Muscle layer of duodenum (tissue), 2 donors: Measurements from ENCODE around the gene DOK4.
"Not testable (repeated sequence)": the region's sequence is repeated elsewhere in the genome, so short reads cannot be mapped to it uniquely, and the experiment has no call there.

Experiments used
- H3K27ac ChIP-seq: one replicate; pipeline ENCODE4 v1.7.0; 2013; ENCODE audit warnings: mild to moderate bottlenecking, low read length
- H3K27me3 ChIP-seq: one replicate; pipeline ENCODE4 v1.7.0; 2013; ENCODE audit warnings: low read depth, mild to moderate bottlenecking, control low read depth, low read length
- H3K36me3 ChIP-seq, 2 donors: one replicate each; pipeline ENCODE4 v1.7.0; 2013; ENCODE audit warnings: low read length in 2 of 2, control low read depth in 1 of 2, mild to moderate bottlenecking in 1 of 2; ENCODE audit not compliant: insufficient read depth in 2 of 2, control insufficient read depth in 1 of 2
- H3K4me1 ChIP-seq, 2 donors: one replicate each; pipeline ENCODE4 v1.7.0; 2013; ENCODE audit warnings: low read length in 2 of 2, mild to moderate bottlenecking in 2 of 2, control low read depth in 1 of 2, moderate library complexity in 1 of 2; ENCODE audit not compliant: insufficient read depth in 2 of 2, control insufficient read depth in 1 of 2
- H3K4me3 ChIP-seq, 2 donors: one replicate each; pipeline ENCODE4 v1.7.0; 2013; ENCODE audit warnings: low read length in 2 of 2, low read depth in 1 of 2, mild to moderate bottlenecking in 1 of 2
- H3K9me3 ChIP-seq, 2 donors: one replicate each; pipeline ENCODE4 v1.7.0; 2013; ENCODE audit warnings: low read length in 2 of 2, control low read depth in 1 of 2, mild to moderate bottlenecking in 1 of 2; ENCODE audit not compliant: control insufficient read depth in 1 of 2
- donor health status: healthy.

DOK4 gene

DNA sequence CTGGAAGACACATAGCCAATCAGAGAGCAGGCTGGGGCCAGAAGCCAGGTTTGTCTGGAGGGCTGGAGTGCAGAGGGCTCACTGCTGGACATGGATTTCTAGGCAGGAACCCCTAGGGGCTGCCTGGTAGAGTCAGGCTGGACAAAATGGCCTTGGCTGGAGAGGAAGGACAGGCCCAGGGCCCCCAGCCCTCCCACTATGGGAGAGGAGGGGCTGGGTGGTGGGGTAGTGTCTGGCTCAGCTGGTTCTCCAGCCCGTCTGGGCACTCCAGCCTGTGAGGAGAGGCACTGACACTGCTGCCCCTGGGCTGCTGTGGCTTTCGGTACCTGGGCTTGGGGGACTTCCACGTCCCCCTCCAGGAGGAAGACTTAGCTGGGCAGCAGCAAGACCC is 21.7 kb upstream of the DOK4 start:
- H3K9me3 ChIP-seq: no peaks in the 10 kb centered on the region

DNA sequence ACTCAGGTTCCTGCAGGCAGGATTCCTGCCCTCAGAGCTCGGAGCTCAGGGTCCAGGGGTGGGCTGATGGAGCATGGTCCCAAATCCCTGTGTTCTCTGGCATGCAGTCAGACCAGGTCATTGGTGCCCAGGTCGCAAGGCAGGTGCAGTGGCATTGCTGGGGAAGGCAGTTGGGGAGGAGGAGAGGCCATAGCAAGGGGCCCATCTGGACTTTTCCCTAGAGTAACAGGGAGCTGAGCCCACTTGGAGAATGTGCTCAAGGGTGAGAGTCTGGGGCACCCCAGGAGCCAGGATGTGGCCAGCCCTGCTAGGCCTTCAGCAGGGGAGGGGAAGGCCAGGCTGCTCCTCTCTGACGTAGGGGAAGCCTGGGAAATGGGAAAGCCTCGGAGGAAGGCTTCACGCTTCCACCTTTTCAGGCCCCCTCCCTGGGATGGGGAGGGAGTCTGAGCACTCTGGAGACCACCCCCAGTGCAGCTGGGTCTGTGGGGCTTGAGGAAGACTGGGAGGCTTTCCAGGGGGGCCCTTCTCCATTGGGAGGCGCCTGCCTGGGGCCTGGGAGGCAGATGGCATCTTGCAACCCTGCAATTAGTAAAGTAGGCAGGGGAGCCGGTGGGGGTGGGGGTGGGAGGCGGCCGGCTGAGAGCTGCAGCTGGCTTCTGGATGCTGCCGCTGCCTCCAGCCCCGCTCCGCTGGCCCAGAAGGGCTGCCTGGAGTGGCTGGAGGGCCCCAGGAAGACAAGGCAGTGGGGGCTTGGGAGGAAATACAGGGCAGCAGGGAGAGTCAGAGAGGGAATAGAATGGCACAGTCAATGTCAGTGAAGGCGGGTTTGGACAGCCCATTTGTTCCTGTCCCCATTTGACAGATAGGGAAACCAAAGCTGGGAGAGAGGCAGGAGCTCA is 21.1 kb upstream of the DOK4 start:
- Histone ChIP-seq H3K9me3 (no peaks in the 10 kb centered on the region), H3K27ac (no peak overlapping the region), H3K27me3 (no peaks in the 10 kb centered on the region), H3K4me1 (peaks cover 0 to 6% of the 10 kb centered on the region in 2 donors), H3K4me3 (no peak overlapping the region), H3K36me3 (peaks cover 0 to 5% of the 10 kb centered on the region in 2 donors)

More for the DNA sequence above, 21.7 kb upstream of the DOK4 start:
- Histone ChIP-seq H3K27me3 (no peaks in the 10 kb centered on the region), H3K36me3 (peaks cover 0 to 11% of the 10 kb centered on the region in 2 donors), H3K4me1 (peaks cover 0 to 6% of the 10 kb centered on the region in 2 donors), H3K27ac (no peak overlapping the region), H3K4me3 (no peak overlapping the region)

DNA sequence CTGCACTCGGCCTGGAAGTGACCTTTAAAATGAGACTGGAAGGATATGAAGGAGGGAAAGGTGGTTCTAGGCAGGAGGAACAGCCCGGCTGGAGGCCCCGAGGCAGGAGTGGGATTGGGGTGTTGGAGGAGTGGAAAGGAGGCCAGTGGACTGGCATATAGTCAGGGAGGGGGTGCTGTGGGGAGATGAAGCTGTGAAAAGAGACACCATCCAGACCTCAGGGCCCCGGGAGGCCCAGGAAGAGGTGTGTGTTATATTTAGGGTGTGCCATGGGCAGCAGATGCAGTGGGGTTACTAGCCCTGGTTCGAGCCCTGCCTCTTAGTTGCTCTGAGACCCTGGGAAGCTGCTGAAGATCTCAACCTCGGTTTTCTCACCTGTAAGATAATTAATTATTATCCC is 18.9 kb upstream of the DOK4 start:
- Histone ChIP-seq H3K9me3 (no peaks in the 10 kb centered on the region), H3K27me3 (no peaks in the 10 kb centered on the region), H3K36me3 (no peaks in the 10 kb centered on the region), H3K27ac (no peak overlapping the region), H3K4me1 (peaks cover 0 to 4% of the 10 kb centered on the region in 2 donors), H3K4me3 (no peak overlapping the region)

GRCh38 chr16:57504491-57504890 is 18.2 kb upstream of the DOK4 start:
- no peaks in the 10 kb centered on the region for H3K27me3 ChIP-seq
- H3K4me1 ChIP-seq: no peaks in the 10 kb centered on the region

DNA sequence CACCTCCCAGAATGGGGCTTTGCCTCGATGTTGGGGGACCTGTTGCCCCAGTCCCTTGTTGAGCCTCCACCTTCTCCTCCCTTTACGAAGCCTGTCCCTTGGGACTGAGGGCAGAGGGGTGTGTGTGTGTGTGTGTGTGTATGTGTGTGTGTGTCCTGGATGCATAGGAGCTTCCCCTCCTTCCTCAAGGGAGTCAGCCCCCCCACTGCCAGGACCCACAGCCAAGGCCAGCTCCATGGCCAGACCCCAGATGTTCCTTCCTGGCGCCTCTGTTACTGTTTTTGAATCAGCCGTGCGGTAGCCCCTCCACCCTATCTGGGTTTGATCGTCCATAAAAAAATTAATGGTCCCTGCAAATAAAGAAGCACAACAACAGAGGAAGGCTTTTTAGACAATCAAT is 17.7 kb upstream of the DOK4 start:
- no peaks in the 10 kb centered on the region for H3K4me1 ChIP-seq
- H3K27ac ChIP-seq: no peak overlapping the region
- H3K9me3 ChIP-seq: no peaks in the 10 kb centered on the region

More at GRCh38 chr16:57504491-57504890, 18.2 kb upstream of the DOK4 start:
- Histone ChIP-seq H3K27ac (no peak overlapping the region), H3K4me3 (no peak overlapping the region), H3K9me3 (no peaks in the 10 kb centered on the region), H3K36me3 (no peaks in the 10 kb centered on the region)

DNA sequence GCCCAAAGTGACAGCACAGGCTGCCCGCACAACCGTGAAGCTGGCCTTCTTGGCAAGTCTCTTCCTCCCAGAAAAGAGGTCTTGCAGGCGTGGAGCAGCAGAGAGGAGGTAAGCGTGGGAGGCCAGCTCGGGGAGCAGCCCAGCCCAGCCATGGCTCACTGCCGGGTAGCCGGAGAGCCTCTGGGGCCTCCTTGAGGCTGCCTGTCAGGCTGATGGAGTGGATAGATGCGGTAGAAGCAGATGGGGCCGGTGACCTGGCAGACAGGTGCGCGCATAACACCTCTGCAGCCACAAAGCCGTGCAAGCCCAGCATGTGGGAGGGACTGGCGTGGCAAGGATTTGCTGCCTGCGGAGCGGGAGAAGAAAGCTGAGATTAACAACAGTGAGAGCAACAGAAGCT is 17.1 kb upstream of the DOK4 start:
- Histone ChIP-seq H3K9me3 (no peaks in the 10 kb centered on the region), H3K4me3 (no peak overlapping the region), H3K4me1 (no peaks in the 10 kb centered on the region), H3K36me3 (no peaks in the 10 kb centered on the region), H3K27me3 (no peaks in the 10 kb centered on the region), H3K27ac (no peak overlapping the region)

More for the DNA sequence above, 17.7 kb upstream of the DOK4 start:
- Histone ChIP-seq H3K27me3 (no peaks in the 10 kb centered on the region), H3K36me3 (no peaks in the 10 kb centered on the region), H3K4me3 (no peak overlapping the region)

DNA sequence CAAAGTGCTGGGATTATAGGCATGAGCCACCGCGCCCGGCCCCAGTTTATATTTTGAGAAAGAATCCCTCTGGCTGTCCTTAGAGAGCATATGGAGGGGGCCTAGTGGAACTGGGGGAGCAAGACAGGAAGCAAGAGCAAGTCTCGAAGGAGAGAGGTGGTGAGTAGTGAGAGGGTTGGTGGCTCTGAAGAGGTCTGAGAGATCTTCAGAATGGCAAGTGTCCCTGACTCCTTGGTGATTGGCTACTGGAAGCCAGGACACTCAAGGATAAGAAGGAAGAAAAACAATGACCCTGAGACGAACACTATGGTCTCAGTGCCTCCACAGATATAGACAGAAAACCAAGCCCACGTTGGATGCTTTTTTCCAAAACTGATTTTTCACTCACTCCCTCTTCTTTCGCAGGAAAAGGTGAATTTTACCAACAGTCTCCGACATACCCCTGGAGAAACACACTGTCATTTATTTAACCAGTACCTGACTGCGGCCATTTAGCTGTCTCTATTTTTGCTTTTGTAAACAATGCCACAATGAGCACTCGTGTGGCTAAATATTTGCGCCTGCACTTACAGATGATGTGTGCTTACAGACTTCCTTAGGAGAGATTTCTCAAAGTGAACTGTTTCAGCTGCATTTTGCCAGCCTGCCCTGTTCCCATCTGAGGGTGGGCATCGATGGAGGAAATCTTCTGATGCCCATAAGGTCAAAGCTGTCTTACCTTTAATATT is 15.9 kb upstream of the DOK4 start:
- Histone ChIP-seq H3K4me1 (no peaks in the 10 kb centered on the region), H3K4me3 (no peak overlapping the region), H3K9me3 (no peaks in the 10 kb centered on the region), H3K36me3 (no peaks in the 10 kb centered on the region), H3K27me3 (no peaks in the 10 kb centered on the region), H3K27ac (no peak overlapping the region)

DNA sequence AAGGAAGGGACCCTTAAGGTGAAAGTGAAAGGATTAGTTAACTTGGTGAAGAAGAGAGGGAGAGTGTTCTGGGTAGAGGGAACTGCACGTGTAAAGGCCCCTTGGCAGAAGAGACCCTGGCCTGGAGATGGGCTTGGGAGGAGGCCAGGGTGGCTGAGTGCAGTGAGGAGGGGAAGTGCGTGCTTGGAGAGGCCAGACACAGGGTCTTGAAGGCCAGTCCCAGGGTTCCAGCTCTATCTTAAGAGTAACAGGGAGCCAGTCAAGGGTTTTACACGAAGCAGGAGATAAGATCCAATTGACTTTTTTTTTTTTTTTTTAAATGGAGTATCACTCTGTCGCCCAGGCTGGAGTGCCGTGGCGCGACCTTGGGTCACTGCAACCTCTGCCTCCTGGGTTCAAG is 15.2 kb upstream of the DOK4 start:
- Histone ChIP-seq H3K9me3 (no peaks in the 10 kb centered on the region), H3K4me1 (no peaks in the 10 kb centered on the region), H3K4me3 (no peak overlapping the region), H3K27me3 (no peaks in the 10 kb centered on the region), H3K27ac (no peak overlapping the region), H3K36me3 (no peaks in the 10 kb centered on the region)

GRCh38 chr16:57500578-57501111 is 14.4 kb upstream of the DOK4 start:
- H3K27ac ChIP-seq: no peak overlapping the region
- H3K36me3 ChIP-seq: no peaks in the 10 kb centered on the region
- no peak overlapping the region for H3K4me3 ChIP-seq
- H3K27me3 ChIP-seq: no peaks in the 10 kb centered on the region
- no peaks in the 10 kb centered on the region for H3K4me1 ChIP-seq
- no peaks in the 10 kb centered on the region for H3K9me3 ChIP-seq

DNA sequence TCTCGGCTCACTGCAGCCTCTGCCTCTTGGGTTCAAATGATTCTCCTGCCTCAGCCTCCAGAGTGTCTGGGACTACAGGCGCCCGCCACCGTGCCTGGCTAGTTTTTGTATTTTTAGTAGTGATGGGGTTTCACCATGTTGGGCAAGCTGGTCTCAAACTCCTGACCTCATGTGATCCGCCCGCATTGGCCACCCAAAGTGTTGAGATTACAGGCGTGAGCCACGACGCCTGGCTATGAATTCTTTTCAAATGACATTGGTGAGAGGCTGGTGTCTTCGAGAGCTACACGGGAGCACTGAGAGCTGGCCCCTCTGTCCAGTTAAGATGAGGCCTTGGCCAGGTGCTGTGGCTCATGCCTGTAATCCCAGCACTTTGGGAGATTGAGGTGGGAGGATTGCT is 13.6 kb upstream of the DOK4 start:
- H3K9me3 ChIP-seq, H3K27me3 ChIP-seq, H3K27ac ChIP-seq, H3K4me3 ChIP-seq, H3K36me3 ChIP-seq, H3K4me1 ChIP-seq: not testable (repeated sequence)

GRCh38 chr16:57498031-57498430 is 11.7 kb upstream of the DOK4 start:
- Histone ChIP-seq H3K36me3 (no peaks in the 10 kb centered on the region), H3K27ac (no peak overlapping the region), H3K4me3 (no peak overlapping the region), H3K27me3 (no peaks in the 10 kb centered on the region), H3K4me1 (no peaks in the 10 kb centered on the region), H3K9me3 (no peaks in the 10 kb centered on the region)
